ENCODE measurements around the gene PPM1M.

Gene PPM1M

DNA sequence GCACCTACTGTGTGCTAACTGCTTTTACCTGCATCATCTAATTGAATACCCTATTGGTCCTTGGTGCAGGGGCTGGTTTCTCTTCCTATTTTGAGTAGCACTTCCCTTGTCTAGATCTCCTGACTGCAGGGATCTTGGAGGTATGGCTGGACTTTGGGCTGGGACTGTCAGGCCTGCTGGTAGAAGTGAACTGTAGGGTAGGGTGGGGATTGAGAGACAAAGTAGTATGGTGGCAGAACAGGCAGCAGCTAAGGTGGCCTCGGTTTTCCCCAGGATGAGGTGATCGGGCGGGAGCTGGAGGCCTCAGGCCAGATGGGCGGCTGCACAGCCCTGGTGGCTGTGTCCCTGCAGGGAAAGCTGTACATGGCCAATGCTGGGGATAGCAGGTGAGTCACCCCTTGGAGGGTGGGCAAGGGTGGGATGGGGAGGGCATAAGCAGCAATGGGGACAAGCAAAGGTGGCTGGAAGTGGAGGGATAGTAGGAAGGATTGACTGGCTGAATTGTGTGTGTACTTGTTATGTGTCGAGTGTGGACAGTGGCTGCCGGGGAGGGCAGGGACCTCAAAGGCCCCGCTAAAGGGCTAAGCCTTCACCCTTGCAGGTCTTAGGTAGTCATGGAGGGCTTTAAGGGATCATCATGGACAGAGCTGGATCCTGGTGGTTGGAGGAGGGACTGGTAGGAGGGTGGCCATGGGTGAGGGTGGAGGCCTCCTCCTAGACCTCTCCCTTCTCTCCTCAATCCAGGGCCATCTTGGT is 2.0 kb downstream of the PPM1M start:
- no peak for DNase-seq (ENCODE audit: low spot score in 2 of 2)

DNA sequence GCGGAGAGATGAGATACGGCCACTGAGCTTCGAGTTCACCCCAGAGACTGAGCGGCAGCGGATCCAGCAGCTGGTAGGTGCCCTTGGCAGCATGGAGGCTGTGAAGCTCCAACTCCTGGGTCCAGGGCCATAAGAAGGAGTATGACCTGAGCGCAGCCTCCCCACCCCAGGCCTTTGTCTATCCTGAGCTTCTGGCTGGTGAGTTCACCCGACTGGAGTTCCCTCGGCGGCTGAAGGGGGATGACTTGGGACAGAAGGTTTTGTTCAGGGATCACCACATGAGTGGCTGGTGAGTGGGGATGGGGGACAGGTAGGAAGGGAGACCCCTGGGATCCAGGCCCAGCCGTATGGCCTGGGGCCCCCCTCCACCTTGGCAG is 2.6 kb downstream of the PPM1M start:
- DNase-seq (ENCODE audit: low spot score in 2 of 2), result no peak
- no peak for ATAC-seq (replicated peaks; ENCODE audit: extremely low read depth, poor library complexity, severe bottlenecking)
- Mint-ChIP-seq H3K4me1 (peaks cover 76% of the 10 kb centered on the region), H3K36me3 (ENCODE audit: insufficient read depth) (peaks cover 44% of the 10 kb centered on the region), H3K27ac (ENCODE audit: low read depth) (peak overlapping the region; percentile 82), H3K4me3 (peak overlapping the region; percentile 88), H3K27me3 (no peaks in the 10 kb centered on the region), H3K9me3 (no peaks in the 10 kb centered on the region)

More for the DNA sequence above, 2.0 kb downstream of the PPM1M start:
- no peaks in the 10 kb centered on the region for H3K27me3 Mint-ChIP-seq
- H3K4me3 Mint-ChIP-seq, result peak overlapping the region; percentile 88
- H3K4me1 Mint-ChIP-seq, result peaks cover 72% of the 10 kb centered on the region
- H3K27ac Mint-ChIP-seq (ENCODE audit: low read depth), result peak overlapping the region; percentile 82
- no peak for ATAC-seq (replicated peaks; ENCODE audit: extremely low read depth, poor library complexity, severe bottlenecking)
- no peaks in the 10 kb centered on the region for H3K9me3 Mint-ChIP-seq
- peaks cover 39% of the 10 kb centered on the region for H3K36me3 Mint-ChIP-seq (ENCODE audit: insufficient read depth)

- no peak overlapping the region for H3K4me3 Mint-ChIP-seq
Measured at GRCh38 chr3:52248816-52249547, 3.4 kb downstream of the PPM1M start.

GRCh38 chr3:52249683-52250082 is 4.1 kb downstream of the PPM1M start:
- H3K9me3 Mint-ChIP-seq, result no peaks in the 10 kb centered on the region
- H3K27me3 Mint-ChIP-seq, result no peaks in the 10 kb centered on the region
- peaks cover 80% of the 10 kb centered on the region for H3K4me1 Mint-ChIP-seq
- no peak overlapping the region for H3K4me3 Mint-ChIP-seq
- ATAC-seq (replicated peaks; ENCODE audit: extremely low read depth, poor library complexity, severe bottlenecking), result no peak
- DNase-seq (ENCODE audit: low spot score in 2 of 2), result no peak
- H3K36me3 Mint-ChIP-seq (ENCODE audit: insufficient read depth), result peaks cover 57% of the 10 kb centered on the region
- H3K27ac Mint-ChIP-seq (ENCODE audit: low read depth), result peak overlapping the region; percentile 82

More at GRCh38 chr3:52248816-52249547, 3.4 kb downstream of the PPM1M start:
- Mint-ChIP-seq H3K4me1 (peaks cover 78% of the 10 kb centered on the region), H3K27me3 (no peaks in the 10 kb centered on the region), H3K9me3 (no peaks in the 10 kb centered on the region), H3K36me3 (ENCODE audit: insufficient read depth) (peaks cover 52% of the 10 kb centered on the region), H3K27ac (ENCODE audit: low read depth) (peak overlapping the region; percentile 82)
- ATAC-seq (replicated peaks; ENCODE audit: extremely low read depth, poor library complexity, severe bottlenecking) (no peak), DNase-seq (ENCODE audit: low spot score in 2 of 2) (no peak)

- ATAC-seq (replicated peaks; ENCODE audit: extremely low read depth, poor library complexity, severe bottlenecking) (no peak), DNase-seq (ENCODE audit: low spot score in 2 of 2) (no peak)
- no peaks in the 10 kb centered on the region for H3K9me3 Mint-ChIP-seq
- H3K4me1 Mint-ChIP-seq, result peaks cover 80% of the 10 kb centered on the region
- peak overlapping the region; percentile 82 for H3K27ac Mint-ChIP-seq (ENCODE audit: low read depth)
- H3K27me3 Mint-ChIP-seq, result no peaks in the 10 kb centered on the region
- H3K4me3 Mint-ChIP-seq, result peak overlapping the region; percentile 26
- H3K36me3 Mint-ChIP-seq (ENCODE audit: insufficient read depth), result peaks cover 60% of the 10 kb centered on the region
Measured at GRCh38 chr3:52250122-52250521, 4.6 kb downstream of the PPM1M start.

GRCh38 chr3:52253314-52254304 is 8.1 kb downstream of the PPM1M start:
- peak overlapping the region; percentile 78 for H3K4me3 Mint-ChIP-seq
- no peaks in the 10 kb centered on the region for H3K9me3 Mint-ChIP-seq
- H3K36me3 Mint-ChIP-seq (ENCODE audit: insufficient read depth), result peaks cover 77% of the 10 kb centered on the region
- no peaks in the 10 kb centered on the region for H3K27me3 Mint-ChIP-seq
- ATAC-seq (replicated peaks; ENCODE audit: extremely low read depth, poor library complexity, severe bottlenecking), result peak; percentile 92
- DNase-seq (ENCODE audit: low spot score in 2 of 2), result peak; percentile 71 to 87
- peaks cover 85% of the 10 kb centered on the region for H3K4me1 Mint-ChIP-seq
- H3K27ac Mint-ChIP-seq (ENCODE audit: low read depth), result peak overlapping the region; percentile 97

GRCh38 chr3:52254608-52255007 is 9.0 kb downstream of the PPM1M start:
- H3K9me3 Mint-ChIP-seq, result no peaks in the 10 kb centered on the region
- peak overlapping the region; percentile 97 for H3K27ac Mint-ChIP-seq (ENCODE audit: low read depth)
- DNase-seq (ENCODE audit: low spot score in 2 of 2) (no peak), ATAC-seq (replicated peaks; ENCODE audit: extremely low read depth, poor library complexity, severe bottlenecking) (no peak)
- H3K4me3 Mint-ChIP-seq, result no peak overlapping the region
- peaks cover 82% of the 10 kb centered on the region for H3K36me3 Mint-ChIP-seq (ENCODE audit: insufficient read depth)
- H3K4me1 Mint-ChIP-seq, result peaks cover 81% of the 10 kb centered on the region
- no peaks in the 10 kb centered on the region for H3K27me3 Mint-ChIP-seq

- Mint-ChIP-seq H3K27me3 (no peaks in the 10 kb centered on the region), H3K27ac (ENCODE audit: low read depth) (peak overlapping the region; percentile 97), H3K4me3 (peak overlapping the region; percentile 16), H3K9me3 (no peaks in the 10 kb centered on the region), H3K36me3 (ENCODE audit: insufficient read depth) (peaks cover 91% of the 10 kb centered on the region), H3K4me1 (peaks cover 77% of the 10 kb centered on the region)
- ATAC-seq (replicated peaks; ENCODE audit: extremely low read depth, poor library complexity, severe bottlenecking), result no peak
- DNase-seq (ENCODE audit: low spot score in 2 of 2), result no peak
Measured at GRCh38 chr3:52256159-52256558, 10.6 kb downstream of the PPM1M start.

DNA sequence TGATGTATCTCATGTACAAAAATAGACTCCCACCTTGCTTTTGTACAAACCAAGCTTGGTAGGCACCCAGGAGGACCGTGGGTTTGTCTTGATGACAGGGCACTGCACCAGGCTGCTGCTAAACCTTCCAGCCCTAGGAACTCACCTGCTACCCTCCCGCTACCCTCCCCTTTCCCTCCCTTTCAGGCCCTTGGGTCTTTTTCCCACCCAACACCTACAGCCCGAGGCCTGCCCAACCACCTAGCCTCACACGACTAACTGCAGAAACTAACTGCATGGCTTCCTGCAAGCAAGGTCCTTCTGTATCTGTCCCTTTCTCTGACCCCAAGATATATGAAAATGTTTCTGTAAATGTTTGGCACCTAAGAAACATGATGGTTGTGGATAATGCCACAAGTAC is 11.1 kb downstream of the PPM1M start:
- DNase-seq (ENCODE audit: low spot score in 2 of 2), result no peak
- Mint-ChIP-seq H3K4me3 (no peak overlapping the region), H3K27ac (ENCODE audit: low read depth) (no peak overlapping the region), H3K9me3 (no peaks in the 10 kb centered on the region), H3K36me3 (ENCODE audit: insufficient read depth) (peaks cover 90% of the 10 kb centered on the region), H3K4me1 (peaks cover 77% of the 10 kb centered on the region), H3K27me3 (no peaks in the 10 kb centered on the region)
- ATAC-seq (replicated peaks; ENCODE audit: extremely low read depth, poor library complexity, severe bottlenecking), result no peak

GRCh38 chr3:52257911-52258310 is 12.4 kb downstream of the PPM1M start:
- H3K9me3 Mint-ChIP-seq, result no peaks in the 10 kb centered on the region
- ATAC-seq (replicated peaks; ENCODE audit: extremely low read depth, poor library complexity, severe bottlenecking) (no peak), DNase-seq (ENCODE audit: low spot score in 2 of 2) (no peak)
- H3K27ac Mint-ChIP-seq (ENCODE audit: low read depth), result peak overlapping the region; percentile 79
- no peak overlapping the region for H3K4me3 Mint-ChIP-seq
- peaks cover 90% of the 10 kb centered on the region for H3K36me3 Mint-ChIP-seq (ENCODE audit: insufficient read depth)
- no peaks in the 10 kb centered on the region for H3K27me3 Mint-ChIP-seq
- peaks cover 73% of the 10 kb centered on the region for H3K4me1 Mint-ChIP-seq

GRCh38 chr3:52259035-52259434 is 13.5 kb downstream of the PPM1M start:
- DNase-seq (ENCODE audit: low spot score in 2 of 2) (no peak), ATAC-seq (replicated peaks; ENCODE audit: extremely low read depth, poor library complexity, severe bottlenecking) (no peak)
- H3K36me3 Mint-ChIP-seq (ENCODE audit: insufficient read depth), result peaks cover 88% of the 10 kb centered on the region
- no peaks in the 10 kb centered on the region for H3K27me3 Mint-ChIP-seq
- H3K4me3 Mint-ChIP-seq, result no peak overlapping the region
- no peaks in the 10 kb centered on the region for H3K9me3 Mint-ChIP-seq
- peak overlapping the region; percentile 79 for H3K27ac Mint-ChIP-seq (ENCODE audit: low read depth)
- H3K4me1 Mint-ChIP-seq, result peaks cover 73% of the 10 kb centered on the region

- no peak for ATAC-seq (replicated peaks; ENCODE audit: extremely low read depth, poor library complexity, severe bottlenecking)
- H3K27me3 Mint-ChIP-seq, result no peaks in the 10 kb centered on the region
- no peaks in the 10 kb centered on the region for H3K9me3 Mint-ChIP-seq
- H3K4me1 Mint-ChIP-seq, result peaks cover 73% of the 10 kb centered on the region
- peaks cover 87% of the 10 kb centered on the region for H3K36me3 Mint-ChIP-seq (ENCODE audit: insufficient read depth)
- H3K4me3 Mint-ChIP-seq, result no peak overlapping the region
- DNase-seq (ENCODE audit: low spot score in 2 of 2), result no peak
- no peak overlapping the region for H3K27ac Mint-ChIP-seq (ENCODE audit: low read depth)
Measured at GRCh38 chr3:52259448-52259847, 13.9 kb downstream of the PPM1M start.
